ENCODE results near the gene ADAM12. TPM values are rescaled to one million over a fixed set of nuclear protein-coding genes. Genes with fewer than 3 reads are reported as not detected.
A peak's percentile ranks its signal among the peaks of the same experiment; 100 is the strongest.

Gene ADAM12
- polyA plus RNA-seq, 3 donors, result 0.05 TPM; not detected in 2

- Histone ChIP-seq H3K4me2 (replicated peaks; ENCODE audit: extremely low read depth, low read length, poor library complexity, severe bottlenecking) (no peak overlapping the region), H3K79me2 (ENCODE audit: insufficient read depth, low read length) (no peaks in the 10 kb centered on the region), H2AFZ (ENCODE audit: insufficient read depth, low read depth, low read length, poor library complexity, severe bottlenecking) (no peak overlapping the region), H3K4me3 (replicated peaks in 1 of 3; ENCODE audit: low read depth in 2 of 3, low read length in 3 of 3) (no peak overlapping the region), H3K9me3 (replicated peaks in 1 of 2; ENCODE audit: control insufficient read depth in 1 of 2, insufficient read depth in 1 of 2, low read length in 2 of 2) (no peaks in the 10 kb centered on the region), H3K27me3 (ENCODE audit: control insufficient read depth in 2 of 2, insufficient read depth in 2 of 2, low read length in 2 of 2) (no peaks in the 10 kb centered on the region), H3K27ac (ENCODE audit: low read depth in 1 of 2, low read length in 2 of 2) (no peak overlapping the region), H3K4me1 (ENCODE audit: control insufficient read depth in 1 of 2, insufficient read depth in 2 of 2, low read length in 2 of 2) (no peaks in the 10 kb centered on the region), H3K36me3 (replicated peaks in 1 of 2; ENCODE audit: control insufficient read depth in 1 of 2, insufficient read depth in 2 of 2, low read length in 2 of 2) (no peaks in the 10 kb centered on the region), H3K9ac (ENCODE audit: insufficient read depth, low read length, poor library complexity, severe bottlenecking) (no peak overlapping the region), H4K20me1 (ENCODE audit: insufficient read depth, low read length) (no peaks in the 10 kb centered on the region)
- intact Hi-C loops (cut with micrococcal nuclease), result no loop called here
- H3K4me1 Mint-ChIP-seq, result no peaks in the 10 kb centered on the region
- WGBS (ENCODE audit: insufficient coverage), result 90% methylated on average over 2 of the region's 2 CpGs
- DNase-seq, result no peak
- H3K27me3 Mint-ChIP-seq (ENCODE audit: low read depth in 3 of 3), result peaks cover 0 to 6% (median 0%) of the 10 kb centered on the region in 3 donors
- peaks cover 0 to 2% (median 0%) of the 10 kb centered on the region in 7 donors for H3K9me3 Mint-ChIP-seq
- no peaks in the 10 kb centered on the region for H3K36me3 Mint-ChIP-seq
- H3K27ac Mint-ChIP-seq, result peak overlapping the region in 1 of 7 donors; percentile 7
- TF ChIP-seq, protein P1, sequence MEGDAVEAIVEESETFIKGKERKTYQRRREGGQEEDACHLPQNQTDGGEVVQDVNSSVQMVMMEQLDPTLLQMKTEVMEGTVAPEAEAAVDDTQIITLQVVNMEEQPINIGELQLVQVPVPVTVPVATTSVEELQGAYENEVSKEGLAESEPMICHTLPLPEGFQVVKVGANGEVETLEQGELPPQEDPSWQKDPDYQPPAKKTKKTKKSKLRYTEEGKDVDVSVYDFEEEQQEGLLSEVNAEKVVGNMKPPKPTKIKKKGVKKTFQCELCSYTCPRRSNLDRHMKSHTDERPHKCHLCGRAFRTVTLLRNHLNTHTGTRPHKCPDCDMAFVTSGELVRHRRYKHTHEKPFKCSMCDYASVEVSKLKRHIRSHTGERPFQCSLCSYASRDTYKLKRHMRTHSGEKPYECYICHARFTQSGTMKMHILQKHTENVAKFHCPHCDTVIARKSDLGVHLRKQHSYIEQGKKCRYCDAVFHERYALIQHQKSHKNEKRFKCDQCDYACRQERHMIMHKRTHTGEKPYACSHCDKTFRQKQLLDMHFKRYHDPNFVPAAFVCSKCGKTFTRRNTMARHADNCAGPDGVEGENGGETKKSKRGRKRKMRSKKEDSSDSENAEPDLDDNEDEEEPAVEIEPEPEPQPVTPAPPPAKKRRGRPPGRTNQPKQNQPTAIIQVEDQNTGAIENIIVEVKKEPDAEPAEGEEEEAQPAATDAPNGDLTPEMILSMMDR (IDR thresholded peaks at IDR 0.05), result no peak
- H3K4me3 Mint-ChIP-seq, result no peak overlapping the region
Measured at GRCh38 chr10:126334272-126334671, 54.0 kb downstream of the ADAM12 start.

DNA sequence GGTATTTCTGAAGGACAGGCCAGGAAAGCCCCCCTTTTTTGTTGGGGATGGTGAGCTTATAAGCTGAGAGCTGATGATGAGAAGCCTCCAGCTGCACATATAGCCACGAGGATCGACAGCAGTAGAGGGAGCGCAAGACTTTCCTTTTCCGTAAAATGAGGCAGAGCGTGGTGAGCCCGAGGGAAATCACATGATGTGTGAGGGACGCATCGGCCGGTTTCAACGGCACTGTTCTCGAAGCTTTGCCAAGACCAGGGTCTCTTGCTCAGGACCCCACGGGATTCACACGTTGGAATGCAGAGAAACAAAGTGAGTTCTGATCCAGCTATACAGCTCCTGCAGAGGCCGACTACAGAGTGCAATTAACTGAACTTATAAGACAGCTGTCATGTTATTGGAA is 55.7 kb downstream of the ADAM12 start:
- Histone ChIP-seq H3K4me3 (replicated peaks in 1 of 3; ENCODE audit: low read depth in 2 of 3, low read length in 3 of 3) (no peak overlapping the region), H2AFZ (ENCODE audit: insufficient read depth, low read depth, low read length, poor library complexity, severe bottlenecking) (no peak overlapping the region), H3K27ac (ENCODE audit: low read depth in 1 of 2, low read length in 2 of 2) (no peak overlapping the region), H3K27me3 (ENCODE audit: control insufficient read depth in 2 of 2, insufficient read depth in 2 of 2, low read length in 2 of 2) (no peaks in the 10 kb centered on the region), H3K9ac (ENCODE audit: insufficient read depth, low read length, poor library complexity, severe bottlenecking) (no peak overlapping the region), H3K9me3 (replicated peaks in 1 of 2; ENCODE audit: control insufficient read depth in 1 of 2, insufficient read depth in 1 of 2, low read length in 2 of 2) (no peaks in the 10 kb centered on the region), H4K20me1 (ENCODE audit: insufficient read depth, low read length) (no peaks in the 10 kb centered on the region), H3K79me2 (ENCODE audit: insufficient read depth, low read length) (no peaks in the 10 kb centered on the region), H3K36me3 (replicated peaks in 1 of 2; ENCODE audit: control insufficient read depth in 1 of 2, insufficient read depth in 2 of 2, low read length in 2 of 2) (no peaks in the 10 kb centered on the region), H3K4me2 (replicated peaks; ENCODE audit: extremely low read depth, low read length, poor library complexity, severe bottlenecking) (no peak overlapping the region), H3K4me1 (ENCODE audit: control insufficient read depth in 1 of 2, insufficient read depth in 2 of 2, low read length in 2 of 2) (no peaks in the 10 kb centered on the region)
- no peak overlapping the region for H3K4me3 Mint-ChIP-seq
- 95% methylated on average over 12 of the region's 14 CpGs for WGBS (ENCODE audit: insufficient coverage)
- H3K9me3 Mint-ChIP-seq, result peaks cover 0 to 2% (median 0%) of the 10 kb centered on the region in 7 donors
- intact Hi-C loops (cut with micrococcal nuclease), result no loop called here
- H3K4me1 Mint-ChIP-seq, result no peaks in the 10 kb centered on the region
- H3K36me3 Mint-ChIP-seq, result no peaks in the 10 kb centered on the region
- no peak for DNase-seq
- TF ChIP-seq, protein P1 (IDR thresholded peaks at IDR 0.05), result no peak
- H3K27ac Mint-ChIP-seq, result no peak overlapping the region
- peaks cover 0 to 9% (median 0%) of the 10 kb centered on the region in 3 donors for H3K27me3 Mint-ChIP-seq (ENCODE audit: low read depth in 3 of 3)
